GM10248 (cell line): Measurements from ENCODE around the gene MSL3B.

ENCODE experiments used
- CTCF ChIA-PET: fragments of 300-600 bp; sonication (Branson Sonifier 250); formaldehyde crosslinking; extraction: SDS; loops from one replicate; lab custom pipeline; 2021; ENCODE audit warnings: antibody characterized with exemption; lab: Yijun Ruan, JAX
- POLR2A ChIA-PET: fragments of 350-650 bp; sonication (Branson Sonifier 250); formaldehyde crosslinking; extraction: SDS; loops from one replicate; lab custom pipeline; 2020; ENCODE audit warnings: antibody characterized with exemption; lab: Yijun Ruan, JAX
- DNase-seq: peaks from one replicate; pipeline ENCODE4 v3.0.0; 2012; ENCODE audit errors: extremely low spot score
- TF ChIP-seq, protein P1 (sequence below): IDR thresholded peaks from 2 replicates; pipeline ENCODE4 v1.5.1; 2012; ENCODE audit warnings: mild to moderate bottlenecking, low read depth; ENCODE audit errors: extremely low read depth, missing control alignments, control extremely low read depth

The MSL3B gene

DNA sequence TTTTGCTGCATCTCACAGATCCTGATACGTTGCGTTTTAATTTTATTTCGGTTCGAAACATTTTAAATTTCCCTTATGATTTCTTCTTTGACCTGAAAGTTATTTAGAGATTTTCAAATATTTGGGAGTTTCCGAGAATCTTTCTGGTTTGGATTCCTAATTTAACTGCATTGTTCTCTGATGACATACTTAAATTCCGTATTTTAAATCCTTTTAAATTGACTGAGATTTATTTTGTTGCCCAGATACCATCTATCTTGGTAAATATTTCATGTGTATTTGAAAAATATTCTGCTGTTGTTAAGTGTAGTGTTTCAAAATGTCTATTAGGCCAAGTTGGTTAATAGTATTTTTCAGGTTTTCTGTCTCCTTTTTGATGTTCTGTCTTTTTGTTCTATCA, 52.3 kb downstream of the MSL3B start:
- DNase-seq, result no peak
- ChIA-PET POLR2A (no interaction called here), CTCF (no interaction called here)
- TF ChIP-seq, protein P1, sequence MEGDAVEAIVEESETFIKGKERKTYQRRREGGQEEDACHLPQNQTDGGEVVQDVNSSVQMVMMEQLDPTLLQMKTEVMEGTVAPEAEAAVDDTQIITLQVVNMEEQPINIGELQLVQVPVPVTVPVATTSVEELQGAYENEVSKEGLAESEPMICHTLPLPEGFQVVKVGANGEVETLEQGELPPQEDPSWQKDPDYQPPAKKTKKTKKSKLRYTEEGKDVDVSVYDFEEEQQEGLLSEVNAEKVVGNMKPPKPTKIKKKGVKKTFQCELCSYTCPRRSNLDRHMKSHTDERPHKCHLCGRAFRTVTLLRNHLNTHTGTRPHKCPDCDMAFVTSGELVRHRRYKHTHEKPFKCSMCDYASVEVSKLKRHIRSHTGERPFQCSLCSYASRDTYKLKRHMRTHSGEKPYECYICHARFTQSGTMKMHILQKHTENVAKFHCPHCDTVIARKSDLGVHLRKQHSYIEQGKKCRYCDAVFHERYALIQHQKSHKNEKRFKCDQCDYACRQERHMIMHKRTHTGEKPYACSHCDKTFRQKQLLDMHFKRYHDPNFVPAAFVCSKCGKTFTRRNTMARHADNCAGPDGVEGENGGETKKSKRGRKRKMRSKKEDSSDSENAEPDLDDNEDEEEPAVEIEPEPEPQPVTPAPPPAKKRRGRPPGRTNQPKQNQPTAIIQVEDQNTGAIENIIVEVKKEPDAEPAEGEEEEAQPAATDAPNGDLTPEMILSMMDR, result no peak
